Trophoblast cell (in vitro differentiated cells and primary cell): Measurements from ENCODE around the gene ARHGAP4.

Experiments used
- DNase-seq, 2 donors: peaks; one replicate each; pipeline ENCODE4 v3.0.0-alpha.2; 2016
- H2AFZ ChIP-seq: 2 replicates; pipeline ENCODE4 v1.6.1; 2013; ENCODE audit warnings: low read length, moderate library complexity, mild to moderate bottlenecking; ENCODE audit not compliant: insufficient read depth, poor library complexity
- H2AK5ac ChIP-seq: 2 replicates; pipeline ENCODE4 v1.6.1; 2013; ENCODE audit warnings: mild to moderate bottlenecking, low read length
- H2BK120ac ChIP-seq: 2 replicates; pipeline ENCODE4 v1.6.1; 2013; ENCODE audit warnings: low read length, mild to moderate bottlenecking, moderate library complexity; ENCODE audit not compliant: insufficient read depth, poor library complexity
- H2BK12ac ChIP-seq: 2 replicates; pipeline ENCODE4 v1.6.1; 2013; ENCODE audit warnings: mild to moderate bottlenecking, low read length, moderate library complexity
- H2BK5ac ChIP-seq: 2 replicates; pipeline ENCODE4 v1.6.1; 2013; ENCODE audit warnings: low read length, low read depth, moderate library complexity, mild to moderate bottlenecking; ENCODE audit not compliant: poor library complexity
- H3K14ac ChIP-seq: 2 replicates; pipeline ENCODE4 v1.6.1; 2013; ENCODE audit warnings: mild to moderate bottlenecking, low read length
- H3K18ac ChIP-seq: 2 replicates; pipeline ENCODE4 v1.6.1; 2013; ENCODE audit warnings: mild to moderate bottlenecking, low read length
- H3K23ac ChIP-seq: 2 replicates; pipeline ENCODE4 v1.6.1; 2013; ENCODE audit warnings: low read length
- H3K27ac ChIP-seq: 2 replicates; pipeline ENCODE4 v1.5.1; 2013; ENCODE audit warnings: low read depth, mild to moderate bottlenecking, inconsistent platforms, low read length, moderate library complexity
- H3K27me3 ChIP-seq: 2 replicates; pipeline ENCODE4 v1.6.1; 2013; ENCODE audit warnings: inconsistent platforms, mild to moderate bottlenecking, low read length, moderate library complexity; ENCODE audit not compliant: insufficient read depth
- H3K36me3 ChIP-seq, 2 experiments: 1 replicate in 1 of 2; 2 replicates in 1 of 2; pipeline ENCODE4 v1.6.1; 2013; ENCODE audit warnings: low read length in 2 of 2, mild to moderate bottlenecking in 2 of 2, moderate library complexity in 1 of 2; ENCODE audit not compliant: insufficient read depth in 2 of 2, control insufficient read depth in 1 of 2
- H3K4ac ChIP-seq: 2 replicates; pipeline ENCODE4 v1.6.1; 2013; ENCODE audit warnings: low read depth, mild to moderate bottlenecking, low read length, moderate library complexity
- H3K4me1 ChIP-seq, 2 experiments: 1 replicate in 1 of 2; 2 replicates in 1 of 2; pipeline ENCODE4 v1.6.1; 2013; ENCODE audit warnings: low read length in 2 of 2, mild to moderate bottlenecking in 2 of 2, moderate library complexity in 1 of 2; ENCODE audit not compliant: insufficient read depth in 2 of 2, control insufficient read depth in 1 of 2
- H3K4me2 ChIP-seq: 2 replicates; pipeline ENCODE4 v1.6.1; 2013; ENCODE audit warnings: inconsistent platforms, mild to moderate bottlenecking, low read length, moderate library complexity
- H3K4me3 ChIP-seq: 2 replicates; pipeline ENCODE4 v1.5.1; 2013; ENCODE audit warnings: mild to moderate bottlenecking, low read depth, low read length, inconsistent platforms
- H3K79me1 ChIP-seq: one replicate; pipeline ENCODE4 v1.6.1; 2013; ENCODE audit warnings: low read length
- H3K79me2 ChIP-seq: 2 replicates; pipeline ENCODE4 v1.6.1; 2013; ENCODE audit warnings: low read length, mild to moderate bottlenecking; ENCODE audit not compliant: control insufficient read depth, insufficient read depth, poor library complexity
- H3K9ac ChIP-seq: 2 replicates; pipeline ENCODE4 v1.6.1; 2013; ENCODE audit warnings: mild to moderate bottlenecking, low read length
- H3K9me3 ChIP-seq: 2 replicates; pipeline ENCODE4 v1.6.1; 2013; ENCODE audit warnings: low read depth, mild to moderate bottlenecking, control low read depth, inconsistent platforms, low read length; ENCODE audit not compliant: insufficient read depth
- H4K12ac ChIP-seq: 2 replicates; pipeline ENCODE4 v1.6.1; 2013; ENCODE audit warnings: low read depth, mild to moderate bottlenecking, low read length, moderate library complexity
- H4K8ac ChIP-seq: 2 replicates; pipeline ENCODE4 v1.6.1; 2013; ENCODE audit warnings: low read depth, mild to moderate bottlenecking, low read length, moderate library complexity
- H4K91ac ChIP-seq: one replicate; pipeline ENCODE4 v1.6.1; 2013; ENCODE audit warnings: low read depth, mild to moderate bottlenecking, low read length, moderate library complexity
- WGBS: extraction: QIAGEN DNeasy Blood & Tissue Kit; methylation state at CpG from one replicate; pipeline ENCODE4 v1.1.7; 2013; ENCODE audit warnings: missing lambda C conversion rate; ENCODE audit not compliant: insufficient read length, insufficient coverage; ENCODE audit errors: extremely low coverage; 5-methylcytosine and 5-hydroxymethylcytosine counted together

The ARHGAP4 gene

GRCh38 chrX:153864101-153864500, 62.0 kb downstream of the ARHGAP4 start:
- Histone ChIP-seq H3K23ac (no peak overlapping the region), H3K9ac (no peak overlapping the region), H3K27me3 (no peaks in the 10 kb centered on the region), H3K4me1 (peaks cover 0 to 4% of the 10 kb centered on the region in 2 experiments), H2BK5ac (no peak overlapping the region), H3K14ac (no peak overlapping the region), H3K79me1 (no peaks in the 10 kb centered on the region), H3K4me3 (no peak overlapping the region), H3K18ac (no peak overlapping the region), H3K27ac (no peak overlapping the region), H3K4me2 (no peak overlapping the region), H2AFZ (no peak overlapping the region), H4K12ac (no peak overlapping the region), H3K79me2 (no peaks in the 10 kb centered on the region), H3K4ac (no peak overlapping the region), H2BK12ac (no peak overlapping the region), H3K9me3 (peaks cover 2% of the 10 kb centered on the region), H2AK5ac (no peak overlapping the region), H4K8ac (no peak overlapping the region), H4K91ac (no peak overlapping the region), H3K36me3 (peaks cover 29% of the 10 kb centered on the region in 2 experiments), H2BK120ac (no peak overlapping the region)
- WGBS, result no CpG with 5 or more reads among the region's 10 CpGs
- no peak for DNase-seq

GRCh38 chrX:153863251-153863991, 62.6 kb downstream of the ARHGAP4 start:
- H3K36me3 ChIP-seq, result peaks cover 24 to 26% of the 10 kb centered on the region in 2 experiments
- H2BK5ac ChIP-seq, result no peak overlapping the region
- H4K12ac ChIP-seq, result no peak overlapping the region
- no peak overlapping the region for H3K27ac ChIP-seq
- no peaks in the 10 kb centered on the region for H3K79me1 ChIP-seq
- H2BK12ac ChIP-seq, result no peak overlapping the region
- H3K14ac ChIP-seq, result no peak overlapping the region
- no peak overlapping the region for H2AK5ac ChIP-seq
- no peak overlapping the region for H3K9ac ChIP-seq
- H3K79me2 ChIP-seq, result no peaks in the 10 kb centered on the region
- H3K4me1 ChIP-seq, result peaks cover 0 to 4% of the 10 kb centered on the region in 2 experiments
- no CpG with 5 or more reads among the region's 28 CpGs for WGBS
- DNase-seq, result no peak
- no peak overlapping the region for H4K8ac ChIP-seq
- H2BK120ac ChIP-seq, result no peak overlapping the region
- H3K23ac ChIP-seq, result no peak overlapping the region
- no peak overlapping the region for H2AFZ ChIP-seq
- no peak overlapping the region for H3K18ac ChIP-seq
- peaks cover 2% of the 10 kb centered on the region for H3K9me3 ChIP-seq
- H4K91ac ChIP-seq, result no peak overlapping the region
- no peaks in the 10 kb centered on the region for H3K27me3 ChIP-seq
- no peak overlapping the region for H3K4me3 ChIP-seq
- no peak overlapping the region for H3K4me2 ChIP-seq
- no peak overlapping the region for H3K4ac ChIP-seq

DNA sequence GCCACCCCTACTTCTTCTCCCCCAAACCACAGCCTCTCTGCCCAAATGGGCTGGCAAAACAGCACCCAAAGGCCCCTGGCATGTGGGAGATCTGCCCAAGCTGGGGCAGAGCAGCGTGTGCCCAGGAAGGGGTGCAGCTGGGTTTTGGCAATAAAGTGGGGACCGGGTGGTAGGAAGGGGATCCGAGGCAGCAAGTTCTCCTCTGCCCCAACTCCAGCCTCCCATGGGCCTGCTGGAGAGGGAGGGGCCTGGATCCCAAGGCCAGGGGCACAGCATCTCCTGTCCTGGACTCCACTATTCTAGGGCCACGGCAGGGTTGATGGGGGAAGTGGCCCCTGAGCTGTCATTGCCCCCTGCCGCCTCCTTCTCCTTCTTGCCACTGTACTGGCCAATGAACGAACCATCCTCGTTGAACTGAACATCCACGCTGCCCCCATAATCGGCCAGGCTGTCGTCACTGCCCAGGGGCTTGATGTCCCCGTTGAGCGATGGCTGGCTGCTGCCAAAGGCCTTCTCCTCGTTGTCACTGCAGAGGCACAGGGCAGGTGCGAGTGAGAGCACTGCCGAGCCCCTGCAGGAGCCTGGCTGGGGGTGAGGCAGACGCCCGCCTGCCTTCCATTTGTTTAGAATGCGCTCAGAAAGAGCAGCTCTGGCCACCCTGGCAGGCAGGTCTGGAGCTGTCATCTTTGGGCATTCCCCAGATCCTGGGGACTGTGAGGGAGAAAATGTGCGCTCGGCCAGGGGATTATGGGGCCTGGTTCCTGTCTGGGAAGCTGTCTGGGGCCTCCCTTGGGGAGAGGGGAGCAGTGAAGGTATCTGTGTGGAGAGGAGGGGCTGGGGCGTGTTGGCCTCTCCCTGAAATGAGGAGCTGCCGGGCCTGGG, 63.5 kb downstream of the ARHGAP4 start:
- peaks cover 0 to 4% of the 10 kb centered on the region in 2 experiments for H3K4me1 ChIP-seq
- no peak overlapping the region for H3K4me2 ChIP-seq
- H3K79me2 ChIP-seq, result no peaks in the 10 kb centered on the region
- no peak overlapping the region for H3K18ac ChIP-seq
- H4K8ac ChIP-seq, result no peak overlapping the region
- no peak overlapping the region for H2AFZ ChIP-seq
- no peak overlapping the region for H3K4ac ChIP-seq
- H3K9me3 ChIP-seq, result peaks cover 2% of the 10 kb centered on the region
- no peak for DNase-seq
- H3K36me3 ChIP-seq, result peaks cover 16 to 19% of the 10 kb centered on the region in 2 experiments
- no CpG with 5 or more reads among the region's 22 CpGs for WGBS
- H3K4me3 ChIP-seq, result no peak overlapping the region
- no peak overlapping the region for H3K27ac ChIP-seq
- H3K27me3 ChIP-seq, result no peaks in the 10 kb centered on the region
- no peak overlapping the region for H3K9ac ChIP-seq
- H2BK120ac ChIP-seq, result no peak overlapping the region
- H4K91ac ChIP-seq, result no peak overlapping the region
- no peak overlapping the region for H2AK5ac ChIP-seq
- H3K14ac ChIP-seq, result no peak overlapping the region
- no peaks in the 10 kb centered on the region for H3K79me1 ChIP-seq
- no peak overlapping the region for H4K12ac ChIP-seq
- no peak overlapping the region for H2BK12ac ChIP-seq
- H2BK5ac ChIP-seq, result no peak overlapping the region
- no peak overlapping the region for H3K23ac ChIP-seq

DNA sequence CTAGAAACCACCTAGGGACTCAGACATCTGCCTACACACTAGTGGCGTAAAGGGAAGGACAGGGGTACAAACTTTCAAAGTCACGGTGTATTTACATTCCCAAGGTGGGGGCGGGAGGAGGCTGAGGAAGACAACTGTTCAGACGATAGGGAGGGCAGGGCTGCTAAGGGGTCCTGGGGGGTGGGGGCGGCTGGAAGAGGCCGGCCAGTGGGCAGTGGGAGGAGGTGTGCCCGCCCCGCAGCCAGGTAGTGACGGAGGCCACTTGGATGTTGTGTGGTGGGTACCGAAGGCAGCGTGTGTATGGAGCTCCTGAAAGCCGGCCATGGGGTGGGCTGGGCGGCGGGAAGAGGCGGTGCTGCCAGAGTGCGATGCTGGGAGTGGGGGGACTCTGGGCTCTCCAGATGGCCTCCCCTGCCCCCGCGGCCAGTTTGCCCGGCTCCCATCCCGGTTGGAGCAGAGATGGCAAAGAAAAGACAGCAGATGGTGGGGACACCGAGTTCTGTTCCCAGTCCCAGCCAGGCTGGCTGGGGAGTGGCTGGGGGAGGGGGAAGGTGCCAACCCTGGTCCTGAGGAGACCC, 64.2 kb downstream of the ARHGAP4 start:
- Histone ChIP-seq H3K79me2 (no peaks in the 10 kb centered on the region), H3K79me1 (no peaks in the 10 kb centered on the region), H4K8ac (no peak overlapping the region), H3K18ac (no peak overlapping the region), H3K36me3 (peaks cover 13% of the 10 kb centered on the region in 2 experiments), H3K4ac (no peak overlapping the region), H2BK5ac (no peak overlapping the region), H4K12ac (no peak overlapping the region), H2AK5ac (no peak overlapping the region), H2AFZ (no peak overlapping the region), H3K9me3 (peaks cover 2% of the 10 kb centered on the region), H3K14ac (no peak overlapping the region), H2BK12ac (no peak overlapping the region), H3K27ac (no peak overlapping the region), H3K9ac (no peak overlapping the region), H3K4me2 (no peak overlapping the region), H3K4me1 (peaks cover 0 to 4% of the 10 kb centered on the region in 2 experiments), H3K23ac (no peak overlapping the region), H4K91ac (no peak overlapping the region), H3K27me3 (no peaks in the 10 kb centered on the region), H2BK120ac (no peak overlapping the region), H3K4me3 (no peak overlapping the region)
- no peak for DNase-seq
- WGBS, result no CpG with 5 or more reads among the region's 21 CpGs
